ENCODE measurements around the gene C2orf76. TPM values are rescaled to one million over a fixed set of nuclear protein-coding genes. Genes with fewer than 3 reads are reported as not detected.

The C2orf76 gene
- total RNA-seq, 3 donors from 2014 or later (not counting 1 experiment from before 2014, with no cell fraction given), result 14.1 to 21.9 (median 20.5) TPM

- ATAC-seq, result no peak
- H3K36me3 Mint-ChIP-seq, result no peaks in the 10 kb centered on the region
- no peaks in the 10 kb centered on the region for H3K36me3 ChIP-seq (ENCODE audit: control insufficient read depth, insufficient read depth, low read length)
- H3K27me3 ChIP-seq (ENCODE audit: control insufficient read depth, insufficient read depth, low read length), result no peaks in the 10 kb centered on the region
- 77% methylated on average over 20 of the region's 21 CpGs for WGBS (ENCODE audit: insufficient coverage)
- no peak overlapping the region for H3K4me3 ChIP-seq (ENCODE audit: low read length)
- DNase-seq, result no peak
- H3K27ac ChIP-seq (ENCODE audit: low read length), result no peak overlapping the region
- no peaks in the 10 kb centered on the region for H3K9me3 Mint-ChIP-seq
- intact Hi-C loops (cut with micrococcal nuclease), result no loop called here
- no peak for TF ChIP-seq CTCF (IDR thresholded peaks at IDR 0.05)
- H3K4me1 ChIP-seq (ENCODE audit: control insufficient read depth, insufficient read depth, low read length), result no peaks in the 10 kb centered on the region
- no peaks in the 10 kb centered on the region for H3K4me1 Mint-ChIP-seq
- H3K4me3 Mint-ChIP-seq, result no peak overlapping the region
- H3K27ac Mint-ChIP-seq, result no peak overlapping the region
- no peaks in the 10 kb centered on the region for H3K9me3 ChIP-seq (ENCODE audit: control insufficient read depth, insufficient read depth, low read length)
- H3K27me3 Mint-ChIP-seq (ENCODE audit: low read depth in 2 of 2), result no peaks in the 10 kb centered on the region
These were observed 84.3 kb downstream of the C2orf76 start for GRCh38 chr2:119282146-119282995.

GRCh38 chr2:119280680-119281079 lies 86.0 kb downstream of the C2orf76 start:
- intact Hi-C loops (cut with micrococcal nuclease), result no loop called here
- TF ChIP-seq CTCF (IDR thresholded peaks at IDR 0.05), result no peak

GRCh38 chr2:119279666-119280065 lies 87.0 kb downstream of the C2orf76 start:
- no peaks in the 10 kb centered on the region for H3K4me1 Mint-ChIP-seq
- H3K27me3 Mint-ChIP-seq (ENCODE audit: low read depth in 2 of 2), result no peaks in the 10 kb centered on the region
- no peak overlapping the region for H3K4me3 Mint-ChIP-seq
- Histone ChIP-seq H3K27ac (ENCODE audit: low read length) (no peak overlapping the region), H3K27me3 (ENCODE audit: control insufficient read depth, insufficient read depth, low read length) (no peaks in the 10 kb centered on the region), H3K4me1 (ENCODE audit: control insufficient read depth, insufficient read depth, low read length) (no peaks in the 10 kb centered on the region), H3K9me3 (ENCODE audit: control insufficient read depth, insufficient read depth, low read length) (no peaks in the 10 kb centered on the region), H3K36me3 (ENCODE audit: control insufficient read depth, insufficient read depth, low read length) (no peaks in the 10 kb centered on the region), H3K4me3 (ENCODE audit: low read length) (no peak overlapping the region)
- ATAC-seq, result no peak
- no peak for TF ChIP-seq CTCF (IDR thresholded peaks at IDR 0.05)
- no peaks in the 10 kb centered on the region for H3K9me3 Mint-ChIP-seq
- no peak overlapping the region for H3K27ac Mint-ChIP-seq
- H3K36me3 Mint-ChIP-seq, result no peaks in the 10 kb centered on the region
- no peak for DNase-seq
- intact Hi-C loops (cut with micrococcal nuclease), result no loop called here
- WGBS (ENCODE audit: insufficient coverage), result over 99% methylated on average over 6 of the region's 6 CpGs

More at GRCh38 chr2:119280680-119281079, 86.0 kb downstream of the C2orf76 start:
- WGBS (ENCODE audit: insufficient coverage), result 67% methylated on average over 3 of the region's 4 CpGs
- Mint-ChIP-seq H3K27ac (no peak overlapping the region), H3K4me3 (no peak overlapping the region), H3K4me1 (no peaks in the 10 kb centered on the region), H3K36me3 (no peaks in the 10 kb centered on the region), H3K9me3 (no peaks in the 10 kb centered on the region), H3K27me3 (ENCODE audit: low read depth in 2 of 2) (no peaks in the 10 kb centered on the region)
- DNase-seq (no peak), ATAC-seq (no peak)
- H3K9me3 ChIP-seq (ENCODE audit: control insufficient read depth, insufficient read depth, low read length), result no peaks in the 10 kb centered on the region
- no peaks in the 10 kb centered on the region for H3K27me3 ChIP-seq (ENCODE audit: control insufficient read depth, insufficient read depth, low read length)
- H3K27ac ChIP-seq (ENCODE audit: low read length), result no peak overlapping the region
- H3K36me3 ChIP-seq (ENCODE audit: control insufficient read depth, insufficient read depth, low read length), result no peaks in the 10 kb centered on the region
- H3K4me3 ChIP-seq (ENCODE audit: low read length), result no peak overlapping the region
- H3K4me1 ChIP-seq (ENCODE audit: control insufficient read depth, insufficient read depth, low read length), result no peaks in the 10 kb centered on the region
